ENCODE data around the gene CYB5RL. TPM values are rescaled to one million over a fixed set of nuclear protein-coding genes. Genes with fewer than 3 reads are reported as not detected.
A peak's percentile ranks its signal among the peaks of the same experiment; 100 is the strongest.
"Not testable (repeated sequence)": the region's sequence is repeated elsewhere in the genome, so short reads cannot be mapped to it uniquely, and the experiment has no call there.

CYB5RL gene
- total RNA-seq, 6 donors from 2014 or later = 2.7 to 10.0 (median 6.6) TPM

DNA sequence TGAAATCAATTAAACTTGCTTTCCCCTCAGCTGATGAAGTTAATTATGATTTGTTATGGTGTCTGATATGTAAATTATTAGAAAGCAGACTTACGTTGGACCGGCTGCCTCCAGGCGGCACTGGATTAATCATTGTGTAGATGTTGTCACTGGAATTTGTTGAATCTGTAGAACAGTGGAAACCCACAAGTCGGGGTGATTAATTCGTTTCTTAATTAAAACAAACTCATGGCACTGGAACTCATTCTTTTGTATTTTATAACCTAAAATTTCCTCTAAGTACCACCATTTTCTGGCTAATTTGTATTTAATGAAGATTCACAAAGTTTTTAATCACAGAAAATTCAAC, 39.2 kb upstream of the CYB5RL start:
- Histone ChIP-seq H3K4me3 (no peak overlapping the region), H3K36me3 (peaks cover 6 to 62% (median 43%) of the 10 kb centered on the region in 4 donors), H3K4me1 (no peaks in the 10 kb centered on the region), H3K27me3 (no peaks in the 10 kb centered on the region), H3K9me3 (no peaks in the 10 kb centered on the region), H3K27ac (no peak overlapping the region)
- 86 to 89% methylated on average over 5 of the region's 5 CpGs for WGBS, 2 donors
- TF ChIP-seq, protein P1, sequence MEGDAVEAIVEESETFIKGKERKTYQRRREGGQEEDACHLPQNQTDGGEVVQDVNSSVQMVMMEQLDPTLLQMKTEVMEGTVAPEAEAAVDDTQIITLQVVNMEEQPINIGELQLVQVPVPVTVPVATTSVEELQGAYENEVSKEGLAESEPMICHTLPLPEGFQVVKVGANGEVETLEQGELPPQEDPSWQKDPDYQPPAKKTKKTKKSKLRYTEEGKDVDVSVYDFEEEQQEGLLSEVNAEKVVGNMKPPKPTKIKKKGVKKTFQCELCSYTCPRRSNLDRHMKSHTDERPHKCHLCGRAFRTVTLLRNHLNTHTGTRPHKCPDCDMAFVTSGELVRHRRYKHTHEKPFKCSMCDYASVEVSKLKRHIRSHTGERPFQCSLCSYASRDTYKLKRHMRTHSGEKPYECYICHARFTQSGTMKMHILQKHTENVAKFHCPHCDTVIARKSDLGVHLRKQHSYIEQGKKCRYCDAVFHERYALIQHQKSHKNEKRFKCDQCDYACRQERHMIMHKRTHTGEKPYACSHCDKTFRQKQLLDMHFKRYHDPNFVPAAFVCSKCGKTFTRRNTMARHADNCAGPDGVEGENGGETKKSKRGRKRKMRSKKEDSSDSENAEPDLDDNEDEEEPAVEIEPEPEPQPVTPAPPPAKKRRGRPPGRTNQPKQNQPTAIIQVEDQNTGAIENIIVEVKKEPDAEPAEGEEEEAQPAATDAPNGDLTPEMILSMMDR (IDR thresholded peaks at IDR 0.05) = no peak
- TF ChIP-seq POLR2A (IDR thresholded peaks at IDR 0.05) (no peak), POLR2AphosphoS5 (IDR thresholded peaks at IDR 0.05) (no peak), EP300 (IDR thresholded peaks at IDR 0.05) (no peak)
- ATAC-seq (ENCODE audit: low FRiP score in 2 of 2) = no peak
- no peak for DNase-seq

DNA sequence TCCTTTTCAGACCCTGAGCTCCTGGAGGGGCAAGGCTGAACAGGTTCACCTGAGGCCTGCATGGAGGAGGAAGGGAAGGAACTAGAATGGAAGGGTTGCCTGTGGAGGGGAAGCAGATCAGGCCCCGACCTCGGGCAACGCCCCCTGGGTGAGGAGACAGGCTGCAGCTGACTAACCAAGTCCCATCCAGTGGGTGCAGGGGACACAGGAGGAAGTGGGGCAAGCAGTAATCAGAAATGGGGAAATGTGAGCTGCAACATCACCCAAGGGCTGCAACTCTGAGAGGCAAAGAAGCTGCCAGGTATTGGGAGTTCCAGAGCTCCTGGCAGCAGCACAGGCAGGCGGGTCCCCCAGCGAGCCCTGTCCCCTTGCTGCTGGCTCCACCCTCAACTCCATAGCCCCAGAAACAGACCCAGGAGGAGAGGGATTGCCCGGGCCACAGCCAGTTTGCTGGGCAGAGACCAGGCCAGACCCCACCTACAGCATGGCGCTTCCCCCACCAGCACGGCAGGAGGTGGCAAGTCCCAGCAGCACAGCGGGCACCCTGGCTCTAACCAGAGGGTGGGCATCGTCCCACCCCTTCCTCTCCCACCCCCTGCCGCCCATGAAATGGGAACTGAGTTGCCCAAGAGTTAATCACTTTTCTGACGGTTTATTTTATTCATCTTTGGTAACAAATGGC, 38.7 kb upstream of the CYB5RL start:
- DNase-seq (no peak), ATAC-seq (ENCODE audit: low FRiP score in 2 of 2) (peak in 1 of 2 donors; percentile 38)
- no peak overlapping the region for H3K27ac ChIP-seq
- WGBS, 2 donors = 59 to 79% methylated on average over 10 to 11 of the region's 12 CpGs
- H3K4me1 ChIP-seq = no peaks in the 10 kb centered on the region
- H3K9me3 ChIP-seq = no peaks in the 10 kb centered on the region
- TF ChIP-seq EP300 (IDR thresholded peaks at IDR 0.05) = no peak
- no peak for TF ChIP-seq POLR2AphosphoS5 (IDR thresholded peaks at IDR 0.05)
- H3K4me3 ChIP-seq = no peak overlapping the region
- H3K36me3 ChIP-seq = peaks cover 6 to 62% (median 43%) of the 10 kb centered on the region in 4 donors
- no peaks in the 10 kb centered on the region for H3K27me3 ChIP-seq

DNA sequence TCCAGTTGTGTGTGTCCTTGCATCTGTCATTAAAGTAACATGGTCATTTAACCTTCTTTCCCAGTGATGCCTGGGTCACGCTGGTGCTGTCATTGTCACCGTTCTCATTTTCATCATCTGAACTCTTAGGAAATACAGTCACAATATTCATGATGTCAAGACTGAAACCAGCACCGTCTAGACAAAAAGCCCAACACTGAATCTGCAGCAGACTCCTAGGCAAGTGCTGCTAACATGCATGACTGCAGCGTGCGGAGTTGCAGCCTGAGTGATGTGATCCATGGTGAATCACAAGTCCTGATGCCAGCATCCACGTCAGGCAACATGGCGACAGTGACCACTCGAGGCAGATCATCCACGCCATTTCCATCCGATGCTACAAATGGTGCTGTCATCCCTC, 37.8 kb upstream of the CYB5RL start:
- TF ChIP-seq POLR2AphosphoS5 (IDR thresholded peaks at IDR 0.05) (no peak), EP300 (IDR thresholded peaks at IDR 0.05) (no peak), POLR2A (IDR thresholded peaks at IDR 0.05) (no peak)
- TF ChIP-seq, protein P1 (IDR thresholded peaks at IDR 0.05) = no peak
- Histone ChIP-seq H3K4me1 (no peaks in the 10 kb centered on the region), H3K36me3 (peaks cover 6 to 57% (median 37%) of the 10 kb centered on the region in 4 donors), H3K27me3 (no peaks in the 10 kb centered on the region), H3K4me3 (no peak overlapping the region), H3K9me3 (no peaks in the 10 kb centered on the region), H3K27ac (no peak overlapping the region)
- WGBS, 2 donors = 91 to 94% methylated on average over 10 of the region's 10 CpGs
- DNase-seq (no peak), ATAC-seq (ENCODE audit: low FRiP score in 2 of 2) (no peak)

DNA sequence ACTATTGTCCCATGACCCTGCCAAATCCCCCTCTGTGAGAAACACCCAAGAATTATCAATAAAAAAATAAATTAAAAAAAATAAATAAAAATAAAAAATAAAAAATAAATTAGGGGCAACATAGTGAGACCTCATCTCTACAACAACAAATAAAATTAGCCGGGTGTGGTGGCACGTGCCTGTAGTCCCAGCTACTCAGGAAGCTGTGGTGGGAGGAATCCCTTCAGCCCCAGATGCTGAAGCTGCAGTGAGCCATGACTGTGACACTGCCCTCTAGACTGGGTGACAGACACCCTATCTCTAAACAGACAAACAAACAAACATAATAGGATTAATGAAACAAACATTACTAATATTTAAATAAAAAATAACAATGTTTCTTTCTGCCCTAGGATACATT, 34.5 kb upstream of the CYB5RL start:
- TF ChIP-seq POLR2AphosphoS5 (IDR thresholded peaks at IDR 0.05) (no peak), POLR2A (IDR thresholded peaks at IDR 0.05) (no peak), EP300 (IDR thresholded peaks at IDR 0.05) (no peak)
- TF ChIP-seq, protein P1 (IDR thresholded peaks at IDR 0.05) = no peak
- no peaks in the 10 kb centered on the region for H3K27me3 ChIP-seq
- no peaks in the 10 kb centered on the region for H3K9me3 ChIP-seq
- H3K27ac ChIP-seq = no peak overlapping the region
- H3K36me3 ChIP-seq = peaks cover 4 to 30% (median 19%) of the 10 kb centered on the region in 4 donors
- H3K4me3 ChIP-seq = no peak overlapping the region
- ATAC-seq (ENCODE audit: low FRiP score in 2 of 2) = no peak
- no peak for DNase-seq
- 85 to 88% methylated on average over 2 of the region's 2 CpGs for WGBS, 2 donors
- H3K4me1 ChIP-seq = peaks cover 0 to 4% (median 0%) of the 10 kb centered on the region in 4 donors

DNA sequence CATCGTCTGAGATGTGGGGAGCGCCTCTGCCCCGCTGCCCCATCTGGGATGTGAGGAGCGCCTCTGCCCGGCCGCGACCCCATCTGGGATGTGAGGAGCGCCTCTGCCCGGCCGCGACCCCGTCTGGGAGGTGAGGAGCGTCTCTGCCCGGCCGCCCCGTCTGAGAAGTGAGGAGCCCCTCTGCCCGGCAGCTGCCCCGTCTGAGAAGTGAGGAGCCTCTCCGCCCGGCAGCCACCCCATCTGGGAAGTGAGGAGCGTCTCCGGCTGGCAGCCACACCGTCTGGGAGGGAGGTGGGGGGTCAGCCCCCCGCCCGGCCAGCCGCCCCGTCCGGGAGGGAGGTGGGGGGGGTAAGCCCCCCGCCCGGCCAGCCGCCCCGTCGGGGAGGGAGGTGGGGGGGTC, 33.4 kb upstream of the CYB5RL start:
- H3K27me3 ChIP-seq; ATAC-seq (ENCODE audit: low FRiP score in 2 of 2); H3K9me3 ChIP-seq; H3K27ac ChIP-seq; H3K4me3 ChIP-seq; H3K4me1 ChIP-seq: not testable (repeated sequence)
- 99% methylated on average over 11 of the region's 33 CpGs; no CpG with 5 or more reads in 1 of the 2 donors for WGBS, 2 donors
- peaks cover 4 to 24% (median 15%) of the 10 kb centered on the region in 4 donors for H3K36me3 ChIP-seq
- DNase-seq = peak in 1 of 2 donors; percentile 56

Data from upper lobe of left lung (tissue), 6 donors.